ENCODE measurements around the gene MPP4.
"Not testable (repeated sequence)": the region's sequence is repeated elsewhere in the genome, so short reads cannot be mapped to it uniquely, and the experiment has no call there.

MPP4 gene

GRCh38 chr2:201671205-201671604 is 27.2 kb downstream of the MPP4 start:
- not testable (repeated sequence) for FAIRE-seq

- no peak for FAIRE-seq
Measured at GRCh38 chr2:201669865-201670264, 28.6 kb downstream of the MPP4 start.

- FAIRE-seq: no peak
Measured at GRCh38 chr2:201668402-201668910, 30.0 kb downstream of the MPP4 start.

- no peak for FAIRE-seq
Measured at GRCh38 chr2:201664334-201664733, 34.1 kb downstream of the MPP4 start.

- no peak for FAIRE-seq
Measured at GRCh38 chr2:201661366-201661765, 37.1 kb downstream of the MPP4 start.

- FAIRE-seq: no peak
Measured at GRCh38 chr2:201660293-201660895, 38.0 kb downstream of the MPP4 start.

GRCh38 chr2:201656740-201657139 is 41.7 kb downstream of the MPP4 start:
- no peak for FAIRE-seq

GRCh38 chr2:201656102-201656501 is 42.3 kb downstream of the MPP4 start:
- FAIRE-seq: no peak

- no peak for FAIRE-seq
Measured at GRCh38 chr2:201654616-201655384, 43.6 kb downstream of the MPP4 start.

- no peak for FAIRE-seq
Measured at GRCh38 chr2:201653221-201653620, 45.2 kb downstream of the MPP4 start.

- FAIRE-seq: no peak
Measured at GRCh38 chr2:201649442-201649841, 49.0 kb downstream of the MPP4 start.

GRCh38 chr2:201647431-201647830 is 51.0 kb downstream of the MPP4 start:
- FAIRE-seq: no peak

GRCh38 chr2:201644001-201644400 is 54.4 kb downstream of the MPP4 start:
- FAIRE-seq: no peak

GRCh38 chr2:201643216-201643890 is 55.1 kb downstream of the MPP4 start, which contains the start of gene TMEM237:
Gene TMEM237, minus strand, starts transcription at chr2:201643503. Its CDS starts 103 bp downstream, at chr2:201643400.
- FAIRE-seq: no peak

- FAIRE-seq: no peak
Measured at GRCh38 chr2:201642579-201643215, 55.7 kb downstream of the MPP4 start.

GRCh38 chr2:201642086-201642578 is 56.3 kb downstream of the MPP4 start:
- FAIRE-seq: no peak

GRCh38 chr2:201639205-201639604 is 59.2 kb downstream of the MPP4 start:
- FAIRE-seq: no peak

- no peak for FAIRE-seq
Measured at GRCh38 chr2:201638326-201638725, 60.1 kb downstream of the MPP4 start.

- no peak for FAIRE-seq
Measured at GRCh38 chr2:201633661-201634249, 64.7 kb downstream of the MPP4 start.

- no peak for FAIRE-seq
Measured at GRCh38 chr2:201631041-201631440, 67.4 kb downstream of the MPP4 start.

- FAIRE-seq: no peak
Measured at GRCh38 chr2:201630577-201630976, 67.9 kb downstream of the MPP4 start.

GRCh38 chr2:201628545-201628944 is 69.9 kb downstream of the MPP4 start:
- no peak for FAIRE-seq
